Measurements from ENCODE around the gene NXPH1.

NXPH1 gene

DNA sequence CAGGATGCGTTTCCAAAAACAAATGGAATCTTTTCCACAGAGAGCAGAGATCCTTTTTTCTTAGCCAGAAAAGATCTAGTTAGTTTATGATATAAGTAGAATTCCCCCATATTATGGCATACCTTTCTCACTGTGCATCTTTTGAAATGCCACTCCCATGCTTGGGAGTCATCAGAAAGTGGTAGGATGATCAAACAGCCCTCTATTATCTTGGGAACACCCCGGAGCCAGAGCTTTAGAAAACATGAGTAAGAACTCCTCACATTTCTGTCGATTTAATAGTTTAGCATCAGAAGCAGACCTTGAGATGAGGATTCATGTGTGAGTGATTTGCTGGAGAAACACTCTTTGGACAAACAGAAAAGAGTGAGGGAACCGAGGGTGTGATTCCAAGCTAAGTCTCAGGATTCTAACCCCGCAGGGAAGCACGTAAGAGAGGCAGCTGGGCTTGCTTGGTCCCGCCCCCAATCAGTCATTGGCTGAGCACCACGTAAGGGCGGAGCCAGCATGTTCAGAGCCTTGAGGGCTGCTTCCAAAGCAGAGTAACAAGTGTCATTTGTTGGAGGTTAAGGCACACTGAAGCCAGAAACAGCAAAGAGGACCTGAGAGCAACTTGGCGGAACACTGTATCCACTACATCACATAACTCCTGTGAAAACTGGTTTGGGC, 43.7 kb upstream of the NXPH1 start:
- Histone ChIP-seq H3K4me1 (ENCODE audit: control insufficient read depth in 1 of 2, insufficient read depth in 1 of 2, low read depth in 1 of 2, low read length in 1 of 2) (no peaks in the 10 kb centered on the region), H3K36me3 (no peaks in the 10 kb centered on the region), H3K4me3 (ENCODE audit: low read depth in 1 of 2, low read length in 1 of 2) (no peak overlapping the region), H3K27me3 (peaks cover 9% of the 10 kb centered on the region), H3K9me3 (no peaks in the 10 kb centered on the region), H3K27ac (no peak overlapping the region)
- TF ChIP-seq, protein P1, sequence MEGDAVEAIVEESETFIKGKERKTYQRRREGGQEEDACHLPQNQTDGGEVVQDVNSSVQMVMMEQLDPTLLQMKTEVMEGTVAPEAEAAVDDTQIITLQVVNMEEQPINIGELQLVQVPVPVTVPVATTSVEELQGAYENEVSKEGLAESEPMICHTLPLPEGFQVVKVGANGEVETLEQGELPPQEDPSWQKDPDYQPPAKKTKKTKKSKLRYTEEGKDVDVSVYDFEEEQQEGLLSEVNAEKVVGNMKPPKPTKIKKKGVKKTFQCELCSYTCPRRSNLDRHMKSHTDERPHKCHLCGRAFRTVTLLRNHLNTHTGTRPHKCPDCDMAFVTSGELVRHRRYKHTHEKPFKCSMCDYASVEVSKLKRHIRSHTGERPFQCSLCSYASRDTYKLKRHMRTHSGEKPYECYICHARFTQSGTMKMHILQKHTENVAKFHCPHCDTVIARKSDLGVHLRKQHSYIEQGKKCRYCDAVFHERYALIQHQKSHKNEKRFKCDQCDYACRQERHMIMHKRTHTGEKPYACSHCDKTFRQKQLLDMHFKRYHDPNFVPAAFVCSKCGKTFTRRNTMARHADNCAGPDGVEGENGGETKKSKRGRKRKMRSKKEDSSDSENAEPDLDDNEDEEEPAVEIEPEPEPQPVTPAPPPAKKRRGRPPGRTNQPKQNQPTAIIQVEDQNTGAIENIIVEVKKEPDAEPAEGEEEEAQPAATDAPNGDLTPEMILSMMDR (IDR thresholded peaks at IDR 0.05): no peak

DNA sequence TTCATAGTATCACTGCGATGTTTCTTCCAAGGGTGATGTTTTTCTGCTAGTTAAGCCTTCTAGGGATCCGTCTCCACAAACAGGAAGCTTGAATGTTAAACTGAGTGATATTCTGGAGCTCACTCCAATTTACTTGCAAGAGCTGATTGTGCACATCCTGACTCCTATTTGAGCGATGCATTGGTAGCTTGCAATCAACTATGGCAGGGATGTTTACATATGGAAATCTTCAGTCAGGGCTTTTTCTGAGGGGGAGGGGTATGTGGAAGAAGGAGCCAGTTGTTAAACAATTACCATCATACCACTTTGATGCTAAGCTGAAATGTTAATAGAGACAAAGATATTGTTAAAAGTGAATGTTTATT, 43.2 kb upstream of the NXPH1 start:
- Histone ChIP-seq H3K36me3 (no peaks in the 10 kb centered on the region), H3K4me1 (ENCODE audit: control insufficient read depth in 1 of 2, insufficient read depth in 1 of 2, low read depth in 1 of 2, low read length in 1 of 2) (no peaks in the 10 kb centered on the region), H3K27ac (no peak overlapping the region), H3K9me3 (no peaks in the 10 kb centered on the region), H3K27me3 (peaks cover 9% of the 10 kb centered on the region), H3K4me3 (ENCODE audit: low read depth in 1 of 2, low read length in 1 of 2) (no peak overlapping the region)
- TF ChIP-seq, protein P1 (IDR thresholded peaks at IDR 0.05): no peak

DNA sequence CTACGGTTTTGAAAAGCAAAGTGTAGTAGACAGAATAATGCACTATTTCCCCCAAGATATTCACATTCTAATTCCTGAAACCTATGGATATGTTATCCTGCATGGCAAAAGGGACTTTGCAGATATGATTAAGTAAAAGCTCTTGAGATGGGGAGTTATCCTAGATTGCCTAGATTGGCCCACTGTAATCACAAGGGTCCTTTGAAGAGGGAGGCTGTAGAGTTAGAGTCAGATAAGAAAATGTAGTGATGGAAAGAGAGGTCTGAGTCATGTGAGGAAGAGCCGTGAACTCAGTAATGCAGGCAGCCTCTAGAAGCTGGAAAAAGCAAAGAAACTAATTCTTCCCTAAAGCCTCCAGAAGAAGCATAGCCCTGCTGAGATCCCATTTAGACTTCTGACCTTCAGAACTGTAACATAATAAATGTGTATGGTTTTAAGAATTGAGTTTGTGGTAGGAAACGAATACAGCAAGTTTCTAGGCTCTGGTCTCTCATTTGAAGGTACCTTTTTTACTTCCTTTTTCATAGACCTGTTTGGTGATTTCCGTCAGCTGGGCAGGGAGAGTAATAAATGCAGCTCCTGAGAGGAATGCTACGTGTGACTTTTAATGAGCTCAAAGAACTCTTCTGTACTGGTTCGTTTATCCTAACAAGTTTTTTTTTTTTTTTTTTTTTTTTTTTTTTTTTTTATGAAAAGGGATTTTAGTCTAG, 41.9 kb upstream of the NXPH1 start:
- no peaks in the 10 kb centered on the region for H3K36me3 ChIP-seq
- no peak overlapping the region for H3K27ac ChIP-seq
- H3K27me3 ChIP-seq: peaks cover 9% of the 10 kb centered on the region
- no peaks in the 10 kb centered on the region for H3K4me1 ChIP-seq (ENCODE audit: control insufficient read depth in 1 of 2, insufficient read depth in 1 of 2, low read depth in 1 of 2, low read length in 1 of 2)
- TF ChIP-seq, protein P1 (IDR thresholded peaks at IDR 0.05): no peak
- H3K4me3 ChIP-seq (ENCODE audit: low read depth in 1 of 2, low read length in 1 of 2): no peak overlapping the region
- H3K9me3 ChIP-seq: no peaks in the 10 kb centered on the region

DNA sequence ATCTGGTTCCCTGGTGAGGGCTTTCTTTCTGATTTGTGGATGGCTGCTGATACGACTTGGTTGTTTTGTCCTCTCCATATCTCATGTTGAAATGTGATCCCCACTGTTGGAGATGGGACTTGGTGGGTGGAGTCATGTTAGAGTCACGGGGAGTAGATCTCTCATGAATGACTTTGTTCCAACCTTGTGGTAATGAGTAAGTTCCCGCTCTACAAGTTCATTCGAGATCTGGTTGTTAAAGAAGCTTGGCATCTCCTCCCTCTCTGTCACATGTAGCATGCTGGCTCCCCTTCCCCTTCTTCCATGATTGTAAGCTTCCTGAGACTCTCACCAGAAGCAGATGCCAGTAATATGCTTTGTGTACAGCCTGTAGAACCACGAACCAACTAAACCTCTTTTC, 37.1 kb upstream of the NXPH1 start:
- H3K36me3 ChIP-seq: no peaks in the 10 kb centered on the region
- no peak overlapping the region for H3K27ac ChIP-seq
- no peak overlapping the region for H3K4me3 ChIP-seq (ENCODE audit: low read depth in 1 of 2, low read length in 1 of 2)
- no peaks in the 10 kb centered on the region for H3K4me1 ChIP-seq (ENCODE audit: control insufficient read depth in 1 of 2, insufficient read depth in 1 of 2, low read depth in 1 of 2, low read length in 1 of 2)
- no peaks in the 10 kb centered on the region for H3K9me3 ChIP-seq
- no peaks in the 10 kb centered on the region for H3K27me3 ChIP-seq
- TF ChIP-seq, protein P1 (IDR thresholded peaks at IDR 0.05): no peak

DNA sequence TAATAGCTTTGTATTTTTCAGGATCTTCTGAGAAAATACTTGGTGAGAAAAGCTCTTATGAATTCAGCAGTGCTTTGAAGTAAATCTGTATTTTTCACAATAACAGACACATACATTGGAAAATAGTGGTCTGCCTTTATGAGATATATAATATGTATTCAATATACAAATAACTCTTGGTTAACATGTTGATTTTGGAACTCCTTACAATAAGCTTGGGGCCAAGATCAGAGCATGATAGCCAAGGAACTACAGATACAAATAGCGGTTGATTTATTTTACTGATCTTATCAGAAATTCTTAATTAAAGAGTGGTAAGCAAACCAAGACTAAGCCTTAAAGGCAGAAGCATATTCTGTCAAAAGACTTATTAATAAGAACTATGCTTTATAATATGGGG, 24.5 kb upstream of the NXPH1 start:
- TF ChIP-seq, protein P1 (IDR thresholded peaks at IDR 0.05): no peak
- Histone ChIP-seq H3K36me3 (no peaks in the 10 kb centered on the region), H3K27ac (no peak overlapping the region), H3K4me1 (ENCODE audit: control insufficient read depth in 1 of 2, insufficient read depth in 1 of 2, low read depth in 1 of 2, low read length in 1 of 2) (no peaks in the 10 kb centered on the region), H3K27me3 (no peaks in the 10 kb centered on the region), H3K4me3 (ENCODE audit: low read depth in 1 of 2, low read length in 1 of 2) (no peak overlapping the region), H3K9me3 (no peaks in the 10 kb centered on the region)

Data from neutrophil (primary cell).